GM15510 (cell line): ENCODE results near the gene TUT7.

Experiments used
- POLR2A ChIP-seq: IDR thresholded peaks from 3 replicates; pipeline ENCODE4 v1.6.1; 2011; ENCODE audit warnings: borderline replicate concordance; ENCODE audit not compliant: insufficient read length; ENCODE audit errors: extremely low read depth

Gene TUT7, protein sequence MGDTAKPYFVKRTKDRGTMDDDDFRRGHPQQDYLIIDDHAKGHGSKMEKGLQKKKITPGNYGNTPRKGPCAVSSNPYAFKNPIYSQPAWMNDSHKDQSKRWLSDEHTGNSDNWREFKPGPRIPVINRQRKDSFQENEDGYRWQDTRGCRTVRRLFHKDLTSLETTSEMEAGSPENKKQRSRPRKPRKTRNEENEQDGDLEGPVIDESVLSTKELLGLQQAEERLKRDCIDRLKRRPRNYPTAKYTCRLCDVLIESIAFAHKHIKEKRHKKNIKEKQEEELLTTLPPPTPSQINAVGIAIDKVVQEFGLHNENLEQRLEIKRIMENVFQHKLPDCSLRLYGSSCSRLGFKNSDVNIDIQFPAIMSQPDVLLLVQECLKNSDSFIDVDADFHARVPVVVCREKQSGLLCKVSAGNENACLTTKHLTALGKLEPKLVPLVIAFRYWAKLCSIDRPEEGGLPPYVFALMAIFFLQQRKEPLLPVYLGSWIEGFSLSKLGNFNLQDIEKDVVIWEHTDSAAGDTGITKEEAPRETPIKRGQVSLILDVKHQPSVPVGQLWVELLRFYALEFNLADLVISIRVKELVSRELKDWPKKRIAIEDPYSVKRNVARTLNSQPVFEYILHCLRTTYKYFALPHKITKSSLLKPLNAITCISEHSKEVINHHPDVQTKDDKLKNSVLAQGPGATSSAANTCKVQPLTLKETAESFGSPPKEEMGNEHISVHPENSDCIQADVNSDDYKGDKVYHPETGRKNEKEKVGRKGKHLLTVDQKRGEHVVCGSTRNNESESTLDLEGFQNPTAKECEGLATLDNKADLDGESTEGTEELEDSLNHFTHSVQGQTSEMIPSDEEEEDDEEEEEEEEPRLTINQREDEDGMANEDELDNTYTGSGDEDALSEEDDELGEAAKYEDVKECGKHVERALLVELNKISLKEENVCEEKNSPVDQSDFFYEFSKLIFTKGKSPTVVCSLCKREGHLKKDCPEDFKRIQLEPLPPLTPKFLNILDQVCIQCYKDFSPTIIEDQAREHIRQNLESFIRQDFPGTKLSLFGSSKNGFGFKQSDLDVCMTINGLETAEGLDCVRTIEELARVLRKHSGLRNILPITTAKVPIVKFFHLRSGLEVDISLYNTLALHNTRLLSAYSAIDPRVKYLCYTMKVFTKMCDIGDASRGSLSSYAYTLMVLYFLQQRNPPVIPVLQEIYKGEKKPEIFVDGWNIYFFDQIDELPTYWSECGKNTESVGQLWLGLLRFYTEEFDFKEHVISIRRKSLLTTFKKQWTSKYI (N-terminal part only)

GRCh38 chr9:86354011-86354817, at the start of gene TUT7:
TUT7 (minus strand) TSS chr9:86354410; CDS start chr9:86353199, 1,211 bp downstream.
- peak; percentile 77 for TF ChIP-seq POLR2A

- no peak for TF ChIP-seq POLR2A
Measured at GRCh38 chr9:86402591-86402990, 48.4 kb upstream of the TUT7 start.

GRCh38 chr9:86396412-86396811, 42.2 kb upstream of the TUT7 start:
- TF ChIP-seq POLR2A, result no peak

- no peak for TF ChIP-seq POLR2A
Measured at GRCh38 chr9:86389628-86390027, 35.4 kb upstream of the TUT7 start.

DNA sequence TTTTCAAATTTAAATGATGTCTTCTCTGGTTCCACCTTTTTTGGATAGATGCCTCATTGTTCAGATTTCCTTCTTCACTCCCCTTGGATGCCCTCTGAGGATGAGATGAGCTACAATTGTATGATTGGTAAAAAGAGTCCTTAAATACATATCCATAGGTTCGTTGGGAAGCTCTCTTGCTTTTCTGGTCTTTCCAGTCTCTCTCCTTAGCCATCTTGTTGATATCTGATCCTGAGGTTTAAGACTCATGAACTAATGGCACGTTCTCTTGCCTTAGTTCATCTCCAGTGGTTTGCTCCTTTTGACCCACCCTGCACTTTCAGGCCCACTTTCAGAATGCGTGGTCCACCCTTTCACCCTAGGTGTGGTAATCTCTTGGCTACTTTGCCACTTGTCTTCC, 33.2 kb upstream of the TUT7 start:
- TF ChIP-seq POLR2A, result no peak

DNA sequence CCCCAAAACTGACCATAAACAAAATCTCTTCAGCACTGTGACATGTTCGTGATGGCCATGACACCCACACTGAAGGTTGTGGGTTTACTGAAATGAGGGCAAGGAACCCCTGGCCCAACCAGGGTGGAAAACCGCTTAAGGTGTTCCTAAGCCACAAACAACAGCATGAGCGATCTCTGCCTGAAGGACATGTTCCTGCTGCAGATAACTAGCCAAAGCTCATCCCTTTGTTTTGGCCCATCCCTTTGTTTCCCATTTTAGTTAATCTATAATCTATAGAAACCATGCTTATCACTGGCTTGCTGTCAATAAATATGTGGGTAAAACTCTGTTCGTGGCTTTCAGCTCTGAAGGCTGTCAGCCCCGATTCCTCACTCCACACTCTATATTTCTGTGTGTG, 21.8 kb upstream of the TUT7 start:
- TF ChIP-seq POLR2A, result no peak

- no peak for TF ChIP-seq POLR2A
Measured at GRCh38 chr9:86369810-86370209, 15.6 kb upstream of the TUT7 start.

- no peak for TF ChIP-seq POLR2A
Measured at GRCh38 chr9:86368871-86369521, 14.8 kb upstream of the TUT7 start.

DNA sequence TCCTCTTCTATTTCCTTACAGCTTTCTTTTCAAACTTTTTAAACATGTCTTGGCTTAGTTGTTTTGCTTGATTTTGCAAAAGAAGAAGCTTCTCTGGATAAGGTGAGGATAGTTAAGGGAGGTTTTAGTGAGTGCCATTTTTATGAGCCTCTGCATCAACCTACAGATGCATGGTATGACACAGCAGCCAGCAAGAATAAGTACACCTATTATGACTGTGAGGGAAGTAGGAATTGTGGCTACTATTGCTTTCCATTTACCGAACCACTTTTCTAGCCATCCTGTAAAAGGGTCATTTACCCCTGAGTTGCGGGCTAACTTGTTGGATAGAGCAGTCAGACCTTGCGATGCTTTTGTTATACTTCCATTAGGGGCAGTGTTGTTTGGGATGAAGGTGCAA, 7.0 kb upstream of the TUT7 start:
- no peak for TF ChIP-seq POLR2A

GRCh38 chr9:86359151-86359879, 5.1 kb upstream of the TUT7 start:
- no peak for TF ChIP-seq POLR2A

DNA sequence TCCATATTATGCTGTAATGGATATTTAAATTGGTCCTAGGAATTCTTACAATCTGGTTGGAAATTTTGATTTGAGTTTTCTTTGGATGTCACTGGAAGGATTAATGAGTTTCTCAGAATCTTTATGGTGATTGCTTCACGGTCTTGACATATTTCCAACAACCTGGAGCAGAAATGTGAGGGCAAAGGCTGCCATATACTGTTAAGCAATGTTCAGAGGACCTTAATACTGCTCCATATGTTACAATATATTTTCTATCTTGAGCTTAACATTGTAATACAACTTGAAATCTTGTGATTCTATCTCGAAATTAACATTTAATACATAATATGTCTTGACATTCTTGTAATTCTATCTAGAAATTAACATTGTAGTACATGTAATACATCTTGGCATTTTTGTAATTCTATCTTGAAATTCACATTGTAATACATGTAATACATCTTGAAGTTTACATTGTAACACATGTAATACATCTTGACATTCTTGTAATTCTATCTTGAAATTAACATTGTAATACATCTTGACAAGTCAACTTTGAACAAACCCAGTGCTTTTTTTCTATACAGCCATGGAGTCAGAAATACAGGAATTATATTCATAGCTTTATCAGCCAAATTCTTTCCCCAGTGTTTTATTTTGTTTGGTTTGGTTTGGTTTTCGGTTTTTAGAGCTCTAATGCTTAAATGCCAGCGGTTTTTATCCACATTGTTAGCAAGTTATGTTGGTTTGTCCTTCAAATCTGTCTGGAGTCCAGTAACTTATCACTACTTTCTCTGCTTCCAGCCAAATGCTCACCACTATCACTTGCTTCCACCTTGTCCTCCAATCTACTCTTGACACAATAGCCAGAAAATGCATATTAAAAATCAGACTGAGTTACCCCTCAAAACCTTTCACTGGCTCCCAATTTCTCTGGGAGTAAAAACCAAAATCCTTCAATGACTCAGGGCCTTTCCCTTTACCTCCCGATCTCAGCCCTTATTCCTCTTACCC, 3.0 kb upstream of the TUT7 start:
- TF ChIP-seq POLR2A, result no peak

DNA sequence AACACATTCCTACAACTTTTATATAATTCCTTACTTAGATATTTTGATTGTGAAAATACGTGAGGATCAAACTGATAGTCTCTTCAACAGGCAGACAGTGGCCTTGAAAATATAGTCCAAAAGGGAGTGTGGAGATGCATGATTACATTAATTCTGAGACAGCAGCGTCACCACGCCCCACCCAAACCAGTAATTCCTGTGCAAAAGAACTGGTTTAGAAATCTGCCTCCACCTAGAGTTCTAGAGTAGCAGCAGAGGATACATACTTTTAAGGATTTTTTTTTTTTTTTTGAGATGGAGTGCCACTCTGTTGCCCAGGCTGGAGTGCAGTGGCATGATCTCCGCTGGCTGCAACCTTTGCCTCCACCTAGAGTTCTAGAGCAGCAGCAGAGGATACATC, 1.6 kb upstream of the TUT7 start:
- TF ChIP-seq POLR2A, result no peak
